ENCODE measurements around the gene TSPYL4.

The TSPYL4 gene

DNA sequence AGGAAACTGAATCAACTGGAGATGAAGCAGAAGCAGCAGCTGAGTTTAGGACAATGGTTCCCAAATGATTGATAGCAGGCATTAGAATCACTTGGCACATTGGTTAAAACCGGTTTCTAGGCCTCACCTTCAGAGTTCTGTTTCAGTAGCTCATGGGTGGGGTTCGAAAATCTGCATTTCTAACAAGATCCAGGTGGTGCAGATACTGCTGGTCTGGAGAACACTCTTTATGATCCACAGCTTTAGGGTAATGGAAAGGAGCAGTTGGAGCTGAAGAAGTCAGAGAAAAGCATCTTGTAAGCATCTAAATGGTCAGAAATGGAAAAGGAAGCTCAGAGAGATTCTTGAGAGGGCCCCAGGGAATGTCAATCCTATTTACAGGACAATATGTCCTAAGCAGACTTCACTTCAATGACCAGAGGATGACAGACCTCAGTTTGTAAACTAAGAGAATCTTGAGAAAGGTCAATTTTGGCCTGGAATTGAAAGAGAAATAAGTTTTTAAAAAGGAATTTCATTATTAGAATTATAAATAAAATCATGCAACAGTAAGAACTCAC, 17.4 kb upstream of the TSPYL4 start:
- no peak for DNase-seq
- no peak overlapping the region for H3K4me3 ChIP-seq (ENCODE audit: insufficient read depth, low read depth, low read length, poor library complexity, severe bottlenecking)
- H3K9me3 ChIP-seq (ENCODE audit: control insufficient read depth, low read length), result no peaks in the 10 kb centered on the region
- H3K36me3 ChIP-seq (ENCODE audit: control insufficient read depth, insufficient read depth, low read length), result peaks cover 16% of the 10 kb centered on the region
- H3K4me1 ChIP-seq (ENCODE audit: control insufficient read depth, insufficient read depth, low read length, poor library complexity, severe bottlenecking), result peaks cover 4% of the 10 kb centered on the region
- no peaks in the 10 kb centered on the region for H3K27me3 ChIP-seq (replicated peaks; ENCODE audit: control insufficient read depth, insufficient read depth, low read length, poor library complexity, severe bottlenecking)
- no peak overlapping the region for H3K27ac ChIP-seq (ENCODE audit: insufficient read depth, low read length, poor library complexity, severe bottlenecking)

DNA sequence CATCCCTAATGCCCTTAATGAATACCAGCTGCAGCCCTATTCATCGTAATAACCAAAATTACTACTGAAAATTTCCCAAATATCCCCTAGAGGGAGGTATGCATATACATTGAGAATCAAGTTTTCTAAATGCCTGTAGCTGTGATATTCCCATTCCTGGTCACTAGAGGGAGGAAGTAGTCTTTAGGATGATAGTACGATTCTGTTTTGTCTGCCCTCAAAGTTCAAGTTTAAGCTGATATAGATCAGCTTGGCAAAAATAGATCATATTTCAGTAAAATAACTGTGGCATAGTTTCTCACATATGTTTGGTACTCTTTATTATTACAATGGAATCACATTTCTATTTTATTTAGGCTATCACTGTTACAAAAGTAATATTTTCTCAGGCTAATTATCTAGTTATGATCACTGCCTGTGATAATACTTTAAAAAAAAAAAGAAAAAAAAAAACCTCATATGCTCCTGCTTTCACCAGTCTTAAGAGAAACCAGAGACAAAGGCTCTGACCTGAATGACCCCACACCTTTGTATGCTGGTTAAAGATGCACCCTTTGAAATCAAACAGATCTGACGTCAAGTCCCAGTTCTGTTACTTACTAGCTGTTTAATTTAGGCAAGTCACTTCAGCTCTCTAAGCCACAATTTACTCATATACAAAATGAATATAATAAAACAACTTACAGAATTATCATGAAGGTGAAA, 14.9 kb upstream of the TSPYL4 start:
- Histone ChIP-seq H3K36me3 (ENCODE audit: control insufficient read depth, insufficient read depth, low read length) (peaks cover 15% of the 10 kb centered on the region), H3K9me3 (ENCODE audit: control insufficient read depth, low read length) (no peaks in the 10 kb centered on the region), H3K4me3 (ENCODE audit: insufficient read depth, low read depth, low read length, poor library complexity, severe bottlenecking) (no peak overlapping the region), H3K27ac (ENCODE audit: insufficient read depth, low read length, poor library complexity, severe bottlenecking) (no peak overlapping the region), H3K27me3 (replicated peaks; ENCODE audit: control insufficient read depth, insufficient read depth, low read length, poor library complexity, severe bottlenecking) (no peaks in the 10 kb centered on the region), H3K4me1 (ENCODE audit: control insufficient read depth, insufficient read depth, low read length, poor library complexity, severe bottlenecking) (no peaks in the 10 kb centered on the region)
- no peak for DNase-seq

DNA sequence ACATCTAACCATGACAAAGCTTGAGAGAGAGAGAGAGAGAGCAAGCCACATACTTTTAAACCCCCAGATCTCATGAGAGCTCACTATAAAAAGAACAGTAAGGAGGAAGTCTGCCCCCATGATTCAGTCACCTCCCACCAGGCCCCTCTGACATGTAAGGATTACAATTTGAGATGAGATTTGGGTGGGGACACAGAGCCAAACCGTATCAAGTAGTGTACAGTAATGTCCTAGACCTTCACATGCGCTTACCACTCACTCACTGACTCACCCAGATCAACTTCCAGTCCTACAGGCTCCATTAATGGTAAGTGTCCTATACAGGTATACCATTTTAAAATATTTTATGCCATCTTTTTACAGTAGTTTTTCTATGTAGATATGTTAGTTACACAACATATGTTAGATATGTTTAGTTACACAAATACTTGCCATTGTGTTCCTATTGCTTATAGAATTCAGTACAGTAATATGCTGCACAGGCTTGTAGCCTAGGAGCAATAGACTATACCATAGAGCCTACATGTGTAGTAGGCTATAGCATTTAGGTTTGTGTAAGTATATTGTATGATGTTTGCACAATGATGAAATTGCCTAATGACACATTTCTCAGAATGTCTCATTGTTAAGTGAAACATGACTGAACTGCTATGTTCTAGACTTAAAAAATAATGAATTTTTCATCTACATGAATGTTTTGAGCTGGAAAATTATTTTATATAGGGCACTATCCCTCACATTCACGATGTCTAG, 14.1 kb upstream of the TSPYL4 start:
- H3K27me3 ChIP-seq (replicated peaks; ENCODE audit: control insufficient read depth, insufficient read depth, low read length, poor library complexity, severe bottlenecking), result no peaks in the 10 kb centered on the region
- DNase-seq, result no peak
- H3K36me3 ChIP-seq (ENCODE audit: control insufficient read depth, insufficient read depth, low read length), result peaks cover 8% of the 10 kb centered on the region
- H3K9me3 ChIP-seq (ENCODE audit: control insufficient read depth, low read length), result no peaks in the 10 kb centered on the region
- no peak overlapping the region for H3K27ac ChIP-seq (ENCODE audit: insufficient read depth, low read length, poor library complexity, severe bottlenecking)
- no peak overlapping the region for H3K4me3 ChIP-seq (ENCODE audit: insufficient read depth, low read depth, low read length, poor library complexity, severe bottlenecking)
- H3K4me1 ChIP-seq (ENCODE audit: control insufficient read depth, insufficient read depth, low read length, poor library complexity, severe bottlenecking), result no peaks in the 10 kb centered on the region

DNA sequence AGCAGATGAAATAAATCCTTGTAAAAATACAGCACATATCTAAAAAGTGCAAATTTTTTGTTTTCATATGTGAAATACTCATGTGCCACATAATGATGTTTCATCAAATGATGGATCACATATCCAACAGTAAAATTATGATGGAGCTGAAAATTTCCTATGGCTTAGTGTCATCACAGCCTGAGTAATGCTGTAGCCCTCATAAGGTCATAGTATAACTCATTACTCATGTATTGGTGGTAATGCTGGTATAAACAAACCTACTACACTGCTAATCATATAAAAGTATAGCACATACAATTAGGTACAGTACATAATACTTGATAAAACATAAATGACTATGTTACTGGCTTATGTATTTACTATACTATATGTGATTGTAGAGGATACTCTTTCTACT, 12.9 kb upstream of the TSPYL4 start:
- Histone ChIP-seq H3K9me3 (ENCODE audit: control insufficient read depth, low read length) (no peaks in the 10 kb centered on the region), H3K27ac (ENCODE audit: insufficient read depth, low read length, poor library complexity, severe bottlenecking) (no peak overlapping the region), H3K4me1 (ENCODE audit: control insufficient read depth, insufficient read depth, low read length, poor library complexity, severe bottlenecking) (no peaks in the 10 kb centered on the region), H3K4me3 (ENCODE audit: insufficient read depth, low read depth, low read length, poor library complexity, severe bottlenecking) (no peak overlapping the region), H3K36me3 (ENCODE audit: control insufficient read depth, insufficient read depth, low read length) (peaks cover 6% of the 10 kb centered on the region), H3K27me3 (replicated peaks; ENCODE audit: control insufficient read depth, insufficient read depth, low read length, poor library complexity, severe bottlenecking) (no peaks in the 10 kb centered on the region)
- DNase-seq, result no peak

DNA sequence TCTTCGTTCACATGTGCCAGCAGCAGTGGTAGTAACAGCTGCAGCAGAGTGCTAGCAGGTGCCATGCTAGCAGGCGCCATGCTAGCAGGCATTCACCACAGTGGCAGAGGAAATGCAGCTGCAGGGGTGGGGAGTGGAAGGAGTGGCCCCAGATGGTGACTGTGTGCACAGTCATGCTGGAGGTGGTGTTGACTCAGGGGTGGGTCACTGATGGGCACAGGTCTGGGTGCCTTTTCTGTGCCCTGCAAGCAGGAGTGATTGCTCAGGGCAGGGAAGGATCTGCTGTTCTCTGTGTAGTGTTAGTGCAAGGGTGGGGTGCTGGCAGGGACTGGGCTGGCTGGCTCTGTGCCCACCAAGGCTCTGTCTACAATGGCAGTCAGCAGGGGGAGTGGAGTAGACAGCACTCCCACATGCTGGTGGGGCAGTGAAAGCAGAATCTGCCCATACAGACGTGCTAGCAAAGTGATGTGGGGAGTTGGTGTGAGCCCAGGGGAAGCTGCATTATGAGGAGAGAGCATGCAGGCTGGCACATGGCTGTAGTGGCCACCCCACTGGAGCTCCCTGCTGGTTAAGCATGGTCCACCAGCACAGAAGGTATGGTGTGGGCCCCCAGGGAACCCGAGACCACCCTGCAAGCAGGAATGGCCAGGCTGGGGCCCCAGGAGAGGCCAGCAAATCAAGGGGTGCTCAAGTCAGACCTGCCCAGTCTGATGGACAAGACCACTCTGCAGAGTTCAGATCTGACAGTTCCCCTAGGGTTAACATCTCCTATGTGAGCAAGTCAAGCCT, 11.4 kb upstream of the TSPYL4 start:
- Histone ChIP-seq H3K4me3 (ENCODE audit: insufficient read depth, low read depth, low read length, poor library complexity, severe bottlenecking) (no peak overlapping the region), H3K9me3 (ENCODE audit: control insufficient read depth, low read length) (no peaks in the 10 kb centered on the region), H3K27me3 (replicated peaks; ENCODE audit: control insufficient read depth, insufficient read depth, low read length, poor library complexity, severe bottlenecking) (no peaks in the 10 kb centered on the region), H3K27ac (ENCODE audit: insufficient read depth, low read length, poor library complexity, severe bottlenecking) (no peak overlapping the region), H3K36me3 (ENCODE audit: control insufficient read depth, insufficient read depth, low read length) (peaks cover 6% of the 10 kb centered on the region), H3K4me1 (ENCODE audit: control insufficient read depth, insufficient read depth, low read length, poor library complexity, severe bottlenecking) (no peaks in the 10 kb centered on the region)
- DNase-seq, result no peak

DNA sequence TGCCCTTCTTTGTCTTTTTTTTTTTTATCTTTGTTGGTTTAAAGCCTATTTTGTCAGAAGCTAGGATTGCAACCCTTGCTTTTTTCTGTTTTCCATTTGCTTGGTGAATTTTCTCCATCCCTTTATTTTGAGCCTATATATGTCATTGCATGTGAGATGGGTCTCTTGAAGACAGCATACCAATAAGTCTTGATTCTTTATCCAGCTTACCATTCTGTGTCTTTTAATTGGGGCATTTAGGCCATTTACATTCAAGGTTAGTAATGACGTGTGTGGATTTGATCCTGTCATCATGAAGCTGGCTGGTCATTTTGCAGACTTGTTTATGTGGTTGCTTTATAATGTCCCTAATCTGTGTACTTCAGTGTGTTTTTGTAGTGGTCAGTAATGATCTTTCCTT, 9.5 kb upstream of the TSPYL4 start:
- DNase-seq, result no peak
- Histone ChIP-seq H3K36me3 (ENCODE audit: control insufficient read depth, insufficient read depth, low read length) (peaks cover 6% of the 10 kb centered on the region), H3K27ac (ENCODE audit: insufficient read depth, low read length, poor library complexity, severe bottlenecking) (no peak overlapping the region), H3K4me3 (ENCODE audit: insufficient read depth, low read depth, low read length, poor library complexity, severe bottlenecking) (no peak overlapping the region), H3K9me3 (ENCODE audit: control insufficient read depth, low read length) (no peaks in the 10 kb centered on the region), H3K27me3 (replicated peaks; ENCODE audit: control insufficient read depth, insufficient read depth, low read length, poor library complexity, severe bottlenecking) (no peaks in the 10 kb centered on the region), H3K4me1 (ENCODE audit: control insufficient read depth, insufficient read depth, low read length, poor library complexity, severe bottlenecking) (no peaks in the 10 kb centered on the region)

DNA sequence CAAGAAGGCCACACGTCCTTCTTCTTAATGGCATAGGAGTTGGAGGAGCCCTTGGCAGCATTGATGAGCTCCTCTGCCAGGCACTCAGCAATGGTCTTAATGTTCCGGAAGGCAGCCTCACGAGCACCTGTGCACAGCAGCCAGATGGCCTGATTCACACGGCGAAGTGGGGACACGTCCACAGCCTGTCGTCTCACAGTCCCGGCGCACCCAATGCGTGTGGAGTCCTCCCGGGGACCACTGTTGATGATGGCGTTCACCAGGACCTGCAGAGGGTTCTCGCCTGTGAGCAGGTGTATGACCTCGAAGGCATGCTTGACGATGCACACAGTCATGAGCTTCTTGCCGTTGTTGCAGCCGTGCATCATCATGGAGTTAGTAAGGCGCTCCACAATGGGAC, 4.6 kb upstream of the TSPYL4 start:
- no peak for DNase-seq
- H3K4me3 ChIP-seq (ENCODE audit: insufficient read depth, low read depth, low read length, poor library complexity, severe bottlenecking), result no peak overlapping the region
- no peaks in the 10 kb centered on the region for H3K27me3 ChIP-seq (replicated peaks; ENCODE audit: control insufficient read depth, insufficient read depth, low read length, poor library complexity, severe bottlenecking)
- H3K27ac ChIP-seq (ENCODE audit: insufficient read depth, low read length, poor library complexity, severe bottlenecking), result no peak overlapping the region
- peaks cover under 1% of the 10 kb centered on the region for H3K4me1 ChIP-seq (ENCODE audit: control insufficient read depth, insufficient read depth, low read length, poor library complexity, severe bottlenecking)
- no peaks in the 10 kb centered on the region for H3K9me3 ChIP-seq (ENCODE audit: control insufficient read depth, low read length)
- H3K36me3 ChIP-seq (ENCODE audit: control insufficient read depth, insufficient read depth, low read length), result no peaks in the 10 kb centered on the region

DNA sequence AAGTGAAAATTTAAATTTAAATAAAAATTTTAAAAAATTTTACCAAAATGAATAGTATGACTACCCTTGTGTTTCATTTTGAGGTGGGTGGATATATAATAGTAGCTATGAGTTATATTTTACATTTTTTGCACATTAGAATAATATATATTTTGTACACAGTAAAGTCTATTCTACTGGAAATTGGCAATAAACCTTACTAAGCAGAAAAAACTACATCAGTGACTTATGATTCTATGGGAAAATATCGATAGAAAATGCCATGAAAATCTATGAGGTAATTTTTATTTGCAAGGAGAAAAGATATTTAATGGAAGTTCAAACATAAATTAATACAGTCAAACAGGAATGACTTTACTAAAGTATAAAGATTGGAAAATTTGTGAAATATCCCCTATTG, 2.8 kb upstream of the TSPYL4 start:
- Histone ChIP-seq H3K4me1 (ENCODE audit: control insufficient read depth, insufficient read depth, low read length, poor library complexity, severe bottlenecking) (peaks cover 9% of the 10 kb centered on the region), H3K4me3 (ENCODE audit: insufficient read depth, low read depth, low read length, poor library complexity, severe bottlenecking) (no peak overlapping the region), H3K27ac (ENCODE audit: insufficient read depth, low read length, poor library complexity, severe bottlenecking) (no peak overlapping the region), H3K27me3 (replicated peaks; ENCODE audit: control insufficient read depth, insufficient read depth, low read length, poor library complexity, severe bottlenecking) (no peaks in the 10 kb centered on the region), H3K36me3 (ENCODE audit: control insufficient read depth, insufficient read depth, low read length) (no peaks in the 10 kb centered on the region), H3K9me3 (ENCODE audit: control insufficient read depth, low read length) (no peaks in the 10 kb centered on the region)
- no peak for DNase-seq

DNA sequence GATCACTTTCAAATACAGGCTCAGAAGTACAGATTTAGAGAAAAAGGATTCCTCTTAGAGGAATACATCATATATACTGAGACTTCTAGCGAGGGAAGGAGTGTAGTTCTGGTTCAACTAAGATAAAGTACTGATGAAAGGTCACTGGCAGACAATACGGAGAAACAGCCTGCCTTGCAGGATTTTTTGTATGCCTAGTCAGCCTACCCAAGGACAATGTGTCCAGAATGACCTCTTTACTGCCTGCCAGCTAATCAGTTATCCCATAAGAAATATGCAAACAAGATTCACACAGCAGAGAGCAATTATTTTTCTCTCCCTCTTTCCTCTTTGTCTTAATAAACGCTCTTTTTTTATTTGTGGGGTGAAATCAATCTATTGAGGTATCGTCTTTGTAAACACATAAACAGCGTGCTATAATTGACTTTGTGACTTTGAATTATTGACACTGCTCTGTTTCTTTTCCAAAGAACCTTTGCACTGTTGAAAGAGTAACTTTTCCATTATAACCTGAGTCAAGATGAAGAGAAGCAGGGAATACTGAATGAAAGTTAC, 1.4 kb upstream of the TSPYL4 start:
- H3K27ac ChIP-seq (ENCODE audit: insufficient read depth, low read length, poor library complexity, severe bottlenecking), result peak overlapping the region; percentile 98
- no peak for DNase-seq
- H3K4me3 ChIP-seq (ENCODE audit: insufficient read depth, low read depth, low read length, poor library complexity, severe bottlenecking), result no peak overlapping the region

More for the DNA sequence above, 1.4 kb upstream of the TSPYL4 start:
- Histone ChIP-seq H3K9me3 (ENCODE audit: control insufficient read depth, low read length) (no peaks in the 10 kb centered on the region), H3K4me1 (ENCODE audit: control insufficient read depth, insufficient read depth, low read length, poor library complexity, severe bottlenecking) (peaks cover 9% of the 10 kb centered on the region), H3K36me3 (ENCODE audit: control insufficient read depth, insufficient read depth, low read length) (no peaks in the 10 kb centered on the region), H3K27me3 (replicated peaks; ENCODE audit: control insufficient read depth, insufficient read depth, low read length, poor library complexity, severe bottlenecking) (no peaks in the 10 kb centered on the region)
